Neural progenitor cell (in vitro differentiated cells): ENCODE data around the gene DPYD. TPM values are rescaled to one million over a fixed set of nuclear protein-coding genes. Genes with fewer than 3 reads are reported as not detected.

ENCODE experiments used
- DNase-seq: peaks from one replicate; pipeline ENCODE4 v3.0.0-alpha.2; 2016; ENCODE audit warnings: low spot score
- H2AFZ ChIP-seq: fragments of 200-600 bp; sonication (generic); replicated peaks from 2 replicates; pipeline ENCODE4 v1.6.1; 2016; ENCODE audit warnings: antibody characterized with exemption
- H3F3A ChIP-seq: fragments of 200-600 bp; sonication (generic); 2 replicates; pipeline ENCODE4 v1.6.1; 2016; ENCODE audit warnings: antibody characterized with exemption, low read depth
- H3K27ac ChIP-seq: fragments of 200-600 bp; sonication (generic); 2 replicates; pipeline ENCODE4 v1.5.1; 2016; ENCODE audit warnings: mild to moderate bottlenecking
- H3K27me3 ChIP-seq: fragments of 200-600 bp; sonication (generic); 2 replicates; pipeline ENCODE4 v1.6.1; 2016; ENCODE audit warnings: mild to moderate bottlenecking, moderate library complexity
- H3K36me3 ChIP-seq: fragments of 200-600 bp; sonication (generic); 2 replicates; pipeline ENCODE4 v1.5.1; 2016
- H3K4me1 ChIP-seq: fragments of 200-600 bp; sonication (generic); 2 replicates; pipeline ENCODE4 v1.6.1; 2016; ENCODE audit warnings: mixed run types
- H3K4me2 ChIP-seq: fragments of 200-600 bp; sonication (generic); 2 replicates; pipeline ENCODE4 v1.6.1; 2016
- H3K4me3 ChIP-seq: fragments of 200-600 bp; sonication (generic); 2 replicates; pipeline ENCODE4 v1.5.1; 2016
- H3K79me2 ChIP-seq: fragments of 200-600 bp; sonication (generic); 2 replicates; pipeline ENCODE4 v1.6.1; 2016; ENCODE audit warnings: low read depth
- H3K9ac ChIP-seq: fragments of 200-600 bp; sonication (generic); 2 replicates; pipeline ENCODE4 v1.6.1; 2016
- H3K9me3 ChIP-seq: fragments of 200-600 bp; sonication (generic); 2 replicates; pipeline ENCODE4 v1.5.1; 2016; ENCODE audit warnings: low read depth
- H4K20me1 ChIP-seq: fragments of 200-600 bp; sonication (generic); 2 replicates; pipeline ENCODE4 v1.6.1; 2016; ENCODE audit warnings: low read depth
- H3K27ac Mint-ChIP-seq: 3 replicates; pipeline ENCODE4 v1.8.0; 2021; ENCODE audit warnings: mixed read lengths
- H3K27me3 Mint-ChIP-seq: 2 replicates; pipeline ENCODE4 v1.8.0; 2022; ENCODE audit warnings: low read depth, mild to moderate bottlenecking, inconsistent platforms, moderate library complexity, mixed read lengths; ENCODE audit not compliant: insufficient read depth
- H3K36me3 Mint-ChIP-seq: 3 replicates; pipeline ENCODE4 v1.8.0; 2021; ENCODE audit warnings: mixed read lengths
- H3K4me1 Mint-ChIP-seq: 3 replicates; pipeline ENCODE4 v1.8.0; 2021; ENCODE audit warnings: mixed read lengths
- H3K4me3 Mint-ChIP-seq: 3 replicates; pipeline ENCODE4 v1.8.0; 2021; ENCODE audit warnings: mild to moderate bottlenecking, moderate library complexity, mixed read lengths
- H3K9me3 Mint-ChIP-seq: 3 replicates; pipeline ENCODE4 v1.8.0; 2020; ENCODE audit warnings: mixed read lengths
- EZH2 ChIP-seq: fragments of 200-600 bp; sonication (generic); IDR thresholded peaks from 2 replicates; pipeline ENCODE4 v1.6.1; 2017; ENCODE audit warnings: antibody characterized with exemption, mild to moderate bottlenecking, moderate library complexity
- EZH2phosphoT487 ChIP-seq: fragments of 200-600 bp; sonication (generic); IDR thresholded peaks from 2 replicates; pipeline ENCODE4 v1.6.1; 2017; ENCODE audit warnings: antibody characterized with exemption
- total RNA-seq: library from RNA; depleted of rRNA; stranded (reverse); fragments of >200 nt; gene quantifications from 2 replicates; pipeline ENCODE4 v1.2.3, GENCODE V29; 2015; ENCODE audit warnings: low replicate concordance
- TF ChIP-seq, protein P1 (sequence below): fragments of 200-600 bp; sonication (generic); IDR thresholded peaks from 2 replicates; pipeline ENCODE4 v1.5.1; 2017; ENCODE audit warnings: antibody characterized with exemption, mild to moderate bottlenecking

Gene DPYD
- total RNA-seq, 1 donor from 2014 or later: 0.43 TPM

DNA sequence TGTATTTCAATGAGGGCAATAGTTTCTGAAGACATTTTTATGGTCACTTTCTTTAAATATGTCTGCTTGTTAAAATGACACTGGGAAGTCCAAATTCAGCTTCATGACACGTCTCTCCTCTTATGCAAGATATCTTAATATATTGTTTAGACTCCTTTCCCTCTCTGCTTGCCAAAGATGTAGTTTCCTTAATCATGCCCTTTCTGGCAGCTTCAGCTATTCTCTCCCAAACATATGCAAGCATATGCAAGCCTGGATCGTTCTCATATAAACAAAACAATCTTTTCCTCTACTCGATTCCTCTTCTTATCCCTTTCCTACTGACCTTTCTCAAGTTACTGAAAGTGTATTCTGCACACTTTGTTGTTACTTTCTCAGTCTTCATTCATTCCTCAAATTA is 827.1 kb downstream of the DPYD start:
- H3K27me3 Mint-ChIP-seq: peaks cover 2% of the 10 kb centered on the region
- Histone ChIP-seq H3K4me2 (peak overlapping the region; percentile 0), H3K36me3 (no peaks in the 10 kb centered on the region), H2AFZ (no peak overlapping the region), H4K20me1 (no peaks in the 10 kb centered on the region), H3K9ac (no peak overlapping the region), H3K4me3 (no peak overlapping the region), H3K4me1 (peaks cover 16% of the 10 kb centered on the region), H3K9me3 (no peaks in the 10 kb centered on the region), H3F3A (no peaks in the 10 kb centered on the region), H3K79me2 (no peaks in the 10 kb centered on the region), H3K27ac (peak overlapping the region; percentile 26), H3K27me3 (no peaks in the 10 kb centered on the region)
- H3K27ac Mint-ChIP-seq: no peak overlapping the region
- no peak overlapping the region for H3K4me3 Mint-ChIP-seq
- no peak for DNase-seq
- H3K4me1 Mint-ChIP-seq: peaks cover 12% of the 10 kb centered on the region
- no peaks in the 10 kb centered on the region for H3K9me3 Mint-ChIP-seq
- peaks cover 4% of the 10 kb centered on the region for H3K36me3 Mint-ChIP-seq
- TF ChIP-seq, protein P1, sequence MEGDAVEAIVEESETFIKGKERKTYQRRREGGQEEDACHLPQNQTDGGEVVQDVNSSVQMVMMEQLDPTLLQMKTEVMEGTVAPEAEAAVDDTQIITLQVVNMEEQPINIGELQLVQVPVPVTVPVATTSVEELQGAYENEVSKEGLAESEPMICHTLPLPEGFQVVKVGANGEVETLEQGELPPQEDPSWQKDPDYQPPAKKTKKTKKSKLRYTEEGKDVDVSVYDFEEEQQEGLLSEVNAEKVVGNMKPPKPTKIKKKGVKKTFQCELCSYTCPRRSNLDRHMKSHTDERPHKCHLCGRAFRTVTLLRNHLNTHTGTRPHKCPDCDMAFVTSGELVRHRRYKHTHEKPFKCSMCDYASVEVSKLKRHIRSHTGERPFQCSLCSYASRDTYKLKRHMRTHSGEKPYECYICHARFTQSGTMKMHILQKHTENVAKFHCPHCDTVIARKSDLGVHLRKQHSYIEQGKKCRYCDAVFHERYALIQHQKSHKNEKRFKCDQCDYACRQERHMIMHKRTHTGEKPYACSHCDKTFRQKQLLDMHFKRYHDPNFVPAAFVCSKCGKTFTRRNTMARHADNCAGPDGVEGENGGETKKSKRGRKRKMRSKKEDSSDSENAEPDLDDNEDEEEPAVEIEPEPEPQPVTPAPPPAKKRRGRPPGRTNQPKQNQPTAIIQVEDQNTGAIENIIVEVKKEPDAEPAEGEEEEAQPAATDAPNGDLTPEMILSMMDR: no peak
- no peak for TF ChIP-seq EZH2phosphoT487
- no peak for TF ChIP-seq EZH2

DNA sequence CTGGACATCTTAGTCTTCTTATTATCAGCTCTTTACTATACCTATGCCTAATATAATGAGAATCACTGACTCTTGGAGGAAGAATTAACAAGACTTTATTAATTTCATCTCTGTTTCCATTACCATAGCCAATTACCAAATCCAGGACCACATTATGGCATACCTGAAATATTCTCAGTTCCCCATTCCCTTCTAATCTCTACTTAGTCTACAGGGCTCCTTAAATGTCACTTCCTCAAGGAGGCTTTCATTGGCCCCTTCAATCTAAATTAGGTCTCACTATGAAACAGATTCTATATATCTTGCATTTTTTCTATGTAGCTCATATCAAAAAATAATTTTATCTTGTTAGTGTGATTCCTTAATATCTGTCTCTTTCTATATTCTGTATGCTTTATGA is 828.0 kb downstream of the DPYD start:
- H3K4me1 Mint-ChIP-seq: peaks cover 12% of the 10 kb centered on the region
- H3F3A ChIP-seq: no peaks in the 10 kb centered on the region
- H3K27ac ChIP-seq: no peak overlapping the region
- no peak overlapping the region for H3K27ac Mint-ChIP-seq
- H3K36me3 ChIP-seq: no peaks in the 10 kb centered on the region
- H4K20me1 ChIP-seq: no peaks in the 10 kb centered on the region
- H3K9me3 ChIP-seq: no peaks in the 10 kb centered on the region
- no peak overlapping the region for H2AFZ ChIP-seq
- H3K9me3 Mint-ChIP-seq: no peaks in the 10 kb centered on the region
- peaks cover 4% of the 10 kb centered on the region for H3K36me3 Mint-ChIP-seq
- H3K4me2 ChIP-seq: no peak overlapping the region
- TF ChIP-seq, protein P1: no peak
- no peak for TF ChIP-seq EZH2
- no peak for TF ChIP-seq EZH2phosphoT487
- DNase-seq: no peak
- H3K27me3 Mint-ChIP-seq: peaks cover 2% of the 10 kb centered on the region
- H3K9ac ChIP-seq: no peak overlapping the region
- no peak overlapping the region for H3K4me3 Mint-ChIP-seq
- H3K27me3 ChIP-seq: no peaks in the 10 kb centered on the region
- peaks cover 16% of the 10 kb centered on the region for H3K4me1 ChIP-seq
- no peak overlapping the region for H3K4me3 ChIP-seq
- no peaks in the 10 kb centered on the region for H3K79me2 ChIP-seq

DNA sequence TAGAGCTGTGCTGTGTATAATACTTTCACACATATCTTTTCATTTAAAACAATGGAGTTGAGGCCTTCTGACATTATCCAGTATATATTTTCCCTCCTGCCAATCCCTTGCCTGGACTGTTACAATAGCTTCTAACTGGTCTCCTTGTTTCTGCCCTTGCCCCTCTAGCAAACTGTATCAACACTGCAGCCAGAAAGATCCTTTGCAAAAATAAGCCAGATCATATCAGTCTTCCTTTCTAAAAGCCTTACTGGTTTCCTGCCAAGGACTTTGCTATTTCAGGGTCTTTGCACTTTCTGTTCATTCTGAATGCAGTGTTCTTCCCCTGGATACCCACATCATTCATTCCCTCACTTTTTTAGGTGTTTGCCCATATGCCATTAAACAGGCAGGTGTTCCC is 829.2 kb downstream of the DPYD start:
- Histone ChIP-seq H3K4me2 (no peak overlapping the region), H3K4me1 (peaks cover 16% of the 10 kb centered on the region), H3K9ac (no peak overlapping the region), H3K4me3 (no peak overlapping the region), H3K36me3 (no peaks in the 10 kb centered on the region), H3F3A (no peaks in the 10 kb centered on the region), H3K9me3 (no peaks in the 10 kb centered on the region), H3K79me2 (no peaks in the 10 kb centered on the region), H3K27me3 (no peaks in the 10 kb centered on the region), H4K20me1 (no peaks in the 10 kb centered on the region), H2AFZ (peak overlapping the region; percentile 58), H3K27ac (no peak overlapping the region)
- H3K4me3 Mint-ChIP-seq: no peak overlapping the region
- no peak for TF ChIP-seq EZH2phosphoT487
- no peak for TF ChIP-seq EZH2
- TF ChIP-seq, protein P1: no peak
- no peaks in the 10 kb centered on the region for H3K9me3 Mint-ChIP-seq
- no peaks in the 10 kb centered on the region for H3K36me3 Mint-ChIP-seq
- peaks cover under 1% of the 10 kb centered on the region for H3K27me3 Mint-ChIP-seq
- peaks cover 12% of the 10 kb centered on the region for H3K4me1 Mint-ChIP-seq
- no peak for DNase-seq
- H3K27ac Mint-ChIP-seq: no peak overlapping the region

DNA sequence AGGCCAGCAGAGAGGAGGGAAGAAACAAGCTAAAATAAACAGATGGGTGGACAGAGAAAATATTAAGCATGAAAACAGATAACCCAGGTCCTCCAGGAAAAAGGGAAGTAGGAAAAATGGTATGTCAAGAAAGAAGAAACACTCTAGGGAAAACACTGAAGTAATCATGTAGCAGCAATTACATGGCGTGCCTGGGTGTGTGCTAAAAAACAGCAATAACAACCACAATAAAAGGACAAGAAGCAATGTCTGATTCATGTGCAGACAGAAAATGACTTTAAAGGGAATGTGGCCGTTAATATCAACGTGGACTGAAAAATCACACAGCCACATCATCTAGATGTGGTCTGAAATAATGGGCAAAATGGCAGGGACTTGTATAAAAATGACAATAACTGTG is 829.6 kb downstream of the DPYD start:
- Histone ChIP-seq H3K79me2 (no peaks in the 10 kb centered on the region), H3K9me3 (no peaks in the 10 kb centered on the region), H3K27me3 (no peaks in the 10 kb centered on the region), H3K27ac (no peak overlapping the region), H4K20me1 (no peaks in the 10 kb centered on the region), H3K9ac (no peak overlapping the region), H3K4me1 (peaks cover 16% of the 10 kb centered on the region), H3F3A (no peaks in the 10 kb centered on the region), H3K4me2 (no peak overlapping the region), H3K36me3 (no peaks in the 10 kb centered on the region), H3K4me3 (no peak overlapping the region), H2AFZ (peak overlapping the region; percentile 58)
- Mint-ChIP-seq H3K9me3 (no peaks in the 10 kb centered on the region), H3K4me3 (no peak overlapping the region), H3K36me3 (no peaks in the 10 kb centered on the region), H3K27me3 (no peaks in the 10 kb centered on the region), H3K4me1 (peaks cover 12% of the 10 kb centered on the region), H3K27ac (no peak overlapping the region)
- TF ChIP-seq EZH2: no peak
- no peak for TF ChIP-seq EZH2phosphoT487
- TF ChIP-seq, protein P1: no peak
- DNase-seq: no peak
